Kidney (tissue), 14 donors: ENCODE measurements around the gene BTG2. TPM values are rescaled to one million over a fixed set of nuclear protein-coding genes. Genes with fewer than 3 reads are reported as not detected.

Experiments used
- DNase-seq, 5 donors: peaks; one replicate each; pipeline ENCODE4 v3.0.0-alpha.2; 2013 to 2020
- FAIRE-seq: peaks from 2 replicates; lab custom pipeline; 2012; peaks lifted over from hg19 to GRCh38; lab: Jason Lieb, UNC
- H3K27ac ChIP-seq, 2 donors: one replicate each; pipeline ENCODE4 v1.7.0; 2013; ENCODE audit warnings: low read depth in 2 of 2, low read length in 2 of 2, inconsistent platforms in 1 of 2
- H3K27me3 ChIP-seq: one replicate; pipeline ENCODE4 v1.7.1; 2013; ENCODE audit warnings: low read length, inconsistent platforms; ENCODE audit not compliant: control insufficient read depth, insufficient read depth
- H3K36me3 ChIP-seq, 3 donors: one replicate each; pipeline versions ENCODE4 v1.7.0 to v1.7.1; 2013; ENCODE audit warnings: low read length in 3 of 3, control low read depth in 1 of 3, inconsistent platforms in 1 of 3; ENCODE audit not compliant: insufficient read depth in 3 of 3, control insufficient read depth in 2 of 3
- H3K4me1 ChIP-seq, 3 donors: one replicate each; pipeline versions ENCODE4 v1.7.0 to v1.7.1; 2013; ENCODE audit warnings: low read length in 3 of 3, inconsistent platforms in 1 of 3, low read depth in 1 of 3; ENCODE audit not compliant: control insufficient read depth in 2 of 3, insufficient read depth in 2 of 3
- H3K4me3 ChIP-seq, 3 donors: one replicate each; pipeline versions ENCODE4 v1.7.0 to v1.8.1; 2013; ENCODE audit warnings: low read length in 3 of 3, control low read depth in 1 of 3, inconsistent platforms in 1 of 3
- H3K9ac ChIP-seq, 3 donors: one replicate each; pipeline versions ENCODE4 v1.7.0 to v1.7.1; 2013; ENCODE audit warnings: low read length in 3 of 3, control low read depth in 1 of 3, inconsistent platforms in 1 of 3
- H3K9me3 ChIP-seq, 3 donors: one replicate each; pipeline versions ENCODE4 v1.7.0 to v1.7.1; 2013; ENCODE audit warnings: low read length in 3 of 3, control low read depth in 1 of 3, inconsistent platforms in 1 of 3; ENCODE audit not compliant: control insufficient read depth in 2 of 3, insufficient read depth in 1 of 3
- intact Hi-C: fragments of 100-400 bp; cut with DNase I; formaldehyde crosslinking; loops from one replicate; pipeline ENCODE4 v1.11.1; 2022
- polyA plus RNA-seq: library from polyadenylated mRNA; stranded (reverse); fragments of 350-450 nt; fragmentation: Illumina TruSeq; extraction: RNeasy Lipid Tissue Mini Kit (QIAGEN cat#74804); gene quantifications from one replicate; pipeline ENCODE4 v1.2.3, GENCODE V29; 2014; ENCODE audit warnings: low read depth, low replicate concordance; ENCODE audit not compliant: insufficient read depth
- total RNA-seq: library from RNA; stranded (reverse); fragmentation: NEBNext Ultra II Directional; extraction: Animal tissue kit (Norgen Biotek cat#: 25700); gene quantifications from one replicate; pipeline ENCODE4 v1.2.1, GENCODE V29; 2021
- TF ChIP-seq, protein P1 (sequence below): IDR thresholded peaks from 3 replicates; pipeline ENCODE4 v1.5.1; 2012; ENCODE audit warnings: mild to moderate bottlenecking, moderate library complexity, borderline replicate concordance; ENCODE audit not compliant: insufficient read depth; ENCODE audit errors: extremely low read depth
- donor health status: control.
- donor health status: control.
- donor health status: control.
- donor health status: control.
- donor health status: control.
- donor health status: DM: yes; HTN: yes; CAD: no.
- donor health status: Normal renal cell carcinoma (clear cell type).

BTG2 gene
- total and polyA plus RNA-seq, 2 donors from 2014 or later, result 59.9 to 156 TPM

DNA sequence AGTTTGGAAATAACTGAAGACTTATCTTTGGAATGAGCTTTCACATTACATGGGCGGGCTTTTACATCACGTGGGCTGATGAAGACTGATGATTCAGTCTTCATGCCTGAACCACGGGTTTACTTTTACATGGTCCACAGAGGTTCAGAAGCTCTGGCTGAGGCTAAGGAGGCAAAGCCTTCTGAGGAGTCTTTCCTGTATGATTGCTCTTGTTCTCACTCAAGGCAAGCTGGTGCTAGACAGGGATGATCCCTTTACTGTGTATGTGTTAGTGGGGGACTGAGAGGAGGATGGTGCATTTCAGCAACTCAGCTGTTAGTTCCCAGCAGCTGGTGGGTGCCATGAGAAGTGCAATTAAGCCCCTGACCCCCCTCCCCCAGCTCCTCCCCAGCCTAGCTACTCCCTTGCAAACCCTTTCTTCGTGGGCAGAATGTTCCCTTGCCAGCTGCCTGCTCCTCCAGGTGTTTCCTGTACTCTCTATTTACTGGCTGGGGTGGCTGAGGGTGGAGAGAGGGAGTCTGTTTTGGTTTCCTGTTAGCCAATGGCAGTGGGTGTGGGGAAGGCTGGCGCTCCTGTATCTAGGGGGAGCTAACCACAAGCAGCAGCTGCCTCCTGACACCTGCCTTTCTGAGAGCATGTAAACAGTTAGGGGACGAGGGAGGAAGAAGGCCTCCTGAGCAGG lies 15.4 kb downstream of the BTG2 start:
- TF ChIP-seq, protein P1, sequence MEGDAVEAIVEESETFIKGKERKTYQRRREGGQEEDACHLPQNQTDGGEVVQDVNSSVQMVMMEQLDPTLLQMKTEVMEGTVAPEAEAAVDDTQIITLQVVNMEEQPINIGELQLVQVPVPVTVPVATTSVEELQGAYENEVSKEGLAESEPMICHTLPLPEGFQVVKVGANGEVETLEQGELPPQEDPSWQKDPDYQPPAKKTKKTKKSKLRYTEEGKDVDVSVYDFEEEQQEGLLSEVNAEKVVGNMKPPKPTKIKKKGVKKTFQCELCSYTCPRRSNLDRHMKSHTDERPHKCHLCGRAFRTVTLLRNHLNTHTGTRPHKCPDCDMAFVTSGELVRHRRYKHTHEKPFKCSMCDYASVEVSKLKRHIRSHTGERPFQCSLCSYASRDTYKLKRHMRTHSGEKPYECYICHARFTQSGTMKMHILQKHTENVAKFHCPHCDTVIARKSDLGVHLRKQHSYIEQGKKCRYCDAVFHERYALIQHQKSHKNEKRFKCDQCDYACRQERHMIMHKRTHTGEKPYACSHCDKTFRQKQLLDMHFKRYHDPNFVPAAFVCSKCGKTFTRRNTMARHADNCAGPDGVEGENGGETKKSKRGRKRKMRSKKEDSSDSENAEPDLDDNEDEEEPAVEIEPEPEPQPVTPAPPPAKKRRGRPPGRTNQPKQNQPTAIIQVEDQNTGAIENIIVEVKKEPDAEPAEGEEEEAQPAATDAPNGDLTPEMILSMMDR, result no peak
- DNase-seq, result peak; percentile 69 to 85 (median 81)

DNA sequence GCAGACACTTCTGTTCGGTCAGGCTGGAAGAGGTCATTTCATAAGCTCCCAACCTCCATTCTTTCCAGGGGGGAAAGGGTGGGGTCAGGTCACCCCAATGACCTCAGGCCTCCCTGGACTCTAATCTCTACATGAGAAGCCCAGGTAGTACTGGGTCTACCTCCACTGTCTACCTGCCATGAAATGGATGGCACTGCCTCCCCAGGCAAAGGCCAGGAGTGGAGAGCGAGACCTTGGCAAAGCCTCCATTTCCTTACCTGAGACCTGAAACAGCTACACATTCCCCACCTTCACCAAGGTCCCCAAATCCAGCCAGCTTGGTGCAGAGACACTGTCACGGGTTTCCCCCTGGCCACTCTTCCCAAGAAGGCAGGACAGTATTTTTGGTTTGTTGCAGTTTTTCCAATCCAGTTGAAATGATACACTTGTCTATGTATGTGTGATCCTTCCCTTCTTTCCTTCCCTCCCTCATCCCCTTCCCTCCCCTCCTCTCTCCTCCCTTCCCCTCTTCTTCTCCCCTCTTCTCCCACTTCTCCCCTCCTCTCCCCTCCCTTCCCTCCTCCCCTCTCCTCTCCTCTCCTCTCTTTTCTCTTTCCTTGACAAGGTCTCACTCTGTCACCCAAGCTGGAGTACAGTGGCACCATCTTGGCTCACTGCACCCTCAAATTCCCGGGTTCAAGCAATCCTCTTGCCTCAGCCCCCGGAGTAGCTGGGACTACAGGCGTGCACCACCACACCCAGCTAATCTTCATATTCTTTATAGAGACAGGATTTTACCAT lies 16.1 kb downstream of the BTG2 start:
- no peak for FAIRE-seq
- peak overlapping the region; percentile 20 to 60 for H3K27ac ChIP-seq
- H3K4me1 ChIP-seq, result peaks cover 6 to 46% (median 8%) of the 10 kb centered on the region in 3 donors
- peak overlapping the region in 1 of 3 donors; percentile 31 for H3K9ac ChIP-seq
- DNase-seq, result no peak
- TF ChIP-seq, protein P1, result no peak
- no peak overlapping the region for H3K4me3 ChIP-seq
- H3K9me3 ChIP-seq, result no peaks in the 10 kb centered on the region
- intact Hi-C loops, result no loop called here
- H3K27me3 ChIP-seq, result no peaks in the 10 kb centered on the region
- H3K36me3 ChIP-seq, result no peaks in the 10 kb centered on the region

More for the DNA sequence above, 15.4 kb downstream of the BTG2 start:
- intact Hi-C loops, result no loop called here
- H3K4me3 ChIP-seq, result no peak overlapping the region
- H3K27ac ChIP-seq, result peak overlapping the region; percentile 20 to 60
- H3K27me3 ChIP-seq, result no peaks in the 10 kb centered on the region
- FAIRE-seq, result no peak
- H3K9me3 ChIP-seq, result no peaks in the 10 kb centered on the region
- peak overlapping the region in 1 of 3 donors; percentile 31 for H3K9ac ChIP-seq
- peaks cover 6 to 49% (median 13%) of the 10 kb centered on the region in 3 donors for H3K4me1 ChIP-seq
- no peaks in the 10 kb centered on the region for H3K36me3 ChIP-seq

DNA sequence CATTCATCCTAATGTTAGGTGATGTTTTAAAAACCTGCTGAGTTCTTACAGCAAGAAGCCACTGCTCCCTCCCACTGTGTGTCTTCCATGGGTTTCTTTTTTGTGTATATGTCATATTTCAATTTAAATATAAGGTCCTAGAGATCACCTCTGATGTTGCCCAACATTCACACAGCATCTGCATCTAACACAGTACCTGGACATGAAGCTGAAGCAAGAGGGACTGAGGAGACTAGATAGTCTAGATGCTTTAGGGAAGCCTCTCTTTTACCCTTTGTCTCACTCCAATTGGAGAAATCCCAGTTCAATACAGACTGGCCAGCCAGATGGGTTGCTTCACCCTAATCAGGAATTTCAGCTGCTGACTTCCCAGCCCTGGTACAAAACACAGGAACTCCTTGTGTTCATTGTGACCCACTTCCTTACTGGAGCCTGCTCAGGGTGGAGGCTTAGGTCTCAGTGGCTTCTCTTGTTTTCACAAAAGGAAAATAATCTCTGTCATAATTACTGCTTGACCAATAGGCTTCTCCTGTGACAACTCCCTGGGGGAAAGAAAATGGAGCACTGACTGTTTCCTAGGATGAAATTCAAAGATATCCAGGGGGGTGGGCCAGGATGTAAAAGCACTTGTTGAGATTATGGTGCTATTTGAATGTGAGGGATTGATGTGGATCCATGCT lies 17.3 kb downstream of the BTG2 start:
- intact Hi-C loops, result no loop called here
- TF ChIP-seq, protein P1, result no peak
- Histone ChIP-seq H3K9me3 (no peaks in the 10 kb centered on the region), H3K27me3 (no peaks in the 10 kb centered on the region), H3K27ac (peak overlapping the region in 1 of 2 donors; percentile 2), H3K9ac (no peak overlapping the region), H3K4me1 (peaks cover 6 to 48% (median 6%) of the 10 kb centered on the region in 3 donors), H3K36me3 (no peaks in the 10 kb centered on the region), H3K4me3 (no peak overlapping the region)
- no peak for FAIRE-seq
- DNase-seq, result peak in 1 of 5 donors; percentile 38
